ENCODE measurements around the gene ARHGEF38.

DNA sequence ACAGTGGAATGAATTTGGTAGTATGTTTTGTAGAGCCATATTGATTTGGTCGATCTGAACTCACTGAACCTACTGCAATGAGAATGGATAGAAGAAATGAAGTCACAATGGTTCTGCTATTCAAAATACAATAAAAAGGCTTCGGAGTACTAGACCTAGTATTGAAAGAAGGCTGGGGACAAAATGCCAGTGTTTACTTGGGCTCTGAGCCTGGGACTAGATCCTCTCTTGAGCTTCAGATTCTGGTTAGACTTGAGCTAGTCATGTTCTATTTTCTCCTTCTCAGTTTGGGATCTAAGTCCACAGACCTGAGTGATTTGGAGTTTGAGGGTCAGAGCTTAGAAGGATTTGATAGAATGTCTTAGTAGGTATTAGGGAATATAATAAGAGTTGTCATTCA lies 146.2 kb downstream of the ARHGEF38 start:
- TF ChIP-seq, protein P1, sequence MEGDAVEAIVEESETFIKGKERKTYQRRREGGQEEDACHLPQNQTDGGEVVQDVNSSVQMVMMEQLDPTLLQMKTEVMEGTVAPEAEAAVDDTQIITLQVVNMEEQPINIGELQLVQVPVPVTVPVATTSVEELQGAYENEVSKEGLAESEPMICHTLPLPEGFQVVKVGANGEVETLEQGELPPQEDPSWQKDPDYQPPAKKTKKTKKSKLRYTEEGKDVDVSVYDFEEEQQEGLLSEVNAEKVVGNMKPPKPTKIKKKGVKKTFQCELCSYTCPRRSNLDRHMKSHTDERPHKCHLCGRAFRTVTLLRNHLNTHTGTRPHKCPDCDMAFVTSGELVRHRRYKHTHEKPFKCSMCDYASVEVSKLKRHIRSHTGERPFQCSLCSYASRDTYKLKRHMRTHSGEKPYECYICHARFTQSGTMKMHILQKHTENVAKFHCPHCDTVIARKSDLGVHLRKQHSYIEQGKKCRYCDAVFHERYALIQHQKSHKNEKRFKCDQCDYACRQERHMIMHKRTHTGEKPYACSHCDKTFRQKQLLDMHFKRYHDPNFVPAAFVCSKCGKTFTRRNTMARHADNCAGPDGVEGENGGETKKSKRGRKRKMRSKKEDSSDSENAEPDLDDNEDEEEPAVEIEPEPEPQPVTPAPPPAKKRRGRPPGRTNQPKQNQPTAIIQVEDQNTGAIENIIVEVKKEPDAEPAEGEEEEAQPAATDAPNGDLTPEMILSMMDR (IDR thresholded peaks at IDR 0.05): no peak
- TF ChIP-seq EP300 (IDR thresholded peaks at IDR 0.05): no peak

All from ovary (tissue), 3 donors.